H9 (cell line): Measurements from ENCODE around the gene RESP18. TPM values are rescaled to one million over a fixed set of nuclear protein-coding genes. Genes with fewer than 3 reads are reported as not detected.

ENCODE experiments used
- DNase-seq: peaks from one replicate; pipeline ENCODE4 v3.0.0-alpha.2; 2017
- H2AFZ ChIP-seq: one replicate; pipeline ENCODE4 v1.6.1; 2013; ENCODE audit warnings: mild to moderate bottlenecking, low read length, control low read depth, moderate library complexity
- H2AK5ac ChIP-seq: 2 replicates; pipeline ENCODE4 v1.6.1; 2013; ENCODE audit warnings: low read length, control low read depth, mixed read lengths; ENCODE audit not compliant: insufficient read length
- H2BK120ac ChIP-seq: one replicate; pipeline ENCODE4 v1.6.1; 2013; ENCODE audit warnings: low read depth, mild to moderate bottlenecking, low read length, control low read depth, inconsistent platforms; ENCODE audit not compliant: poor library complexity, severe bottlenecking
- H2BK12ac ChIP-seq: 2 replicates; pipeline ENCODE4 v1.6.1; 2013; ENCODE audit warnings: low read length, control low read depth, mixed read lengths, low read depth; ENCODE audit not compliant: insufficient read length
- H2BK15ac ChIP-seq: 2 replicates; pipeline ENCODE4 v1.6.1; 2013; ENCODE audit warnings: low read depth, low read length, control low read depth
- H2BK20ac ChIP-seq: one replicate; pipeline ENCODE4 v1.6.1; 2013; ENCODE audit warnings: low read depth, mild to moderate bottlenecking, low read length, control low read depth, inconsistent platforms; ENCODE audit not compliant: poor library complexity, severe bottlenecking
- H2BK5ac ChIP-seq: 2 replicates; pipeline ENCODE4 v1.6.1; 2013; ENCODE audit warnings: low read length, control low read depth, mixed read lengths; ENCODE audit not compliant: insufficient read length
- H3K14ac ChIP-seq: 2 replicates; pipeline ENCODE4 v1.6.1; 2013; ENCODE audit warnings: low read length, control low read depth; ENCODE audit not compliant: insufficient read depth
- H3K18ac ChIP-seq: 2 replicates; pipeline ENCODE4 v1.6.1; 2013; ENCODE audit warnings: low read depth, mild to moderate bottlenecking, mixed read lengths, low read length, control low read depth; ENCODE audit not compliant: insufficient read length
- H3K23ac ChIP-seq: 2 replicates; pipeline ENCODE4 v1.6.1; 2013; ENCODE audit warnings: low read length, control low read depth, mixed read lengths, low read depth; ENCODE audit not compliant: insufficient read length
- H3K23me2 ChIP-seq: 2 replicates; pipeline ENCODE4 v1.6.1; 2013; ENCODE audit warnings: low read depth, mild to moderate bottlenecking, mixed read lengths, low read length, control low read depth; ENCODE audit not compliant: insufficient read length, poor library complexity, severe bottlenecking
- H3K27ac ChIP-seq: 2 replicates; pipeline ENCODE4 v1.5.1; 2013; ENCODE audit warnings: low read length, control low read depth, mixed read lengths, low read depth; ENCODE audit not compliant: insufficient read length
- H3K27me3 ChIP-seq: 2 replicates; pipeline ENCODE4 v1.6.1; 2013; ENCODE audit warnings: low read length, control low read depth, inconsistent platforms; ENCODE audit not compliant: insufficient read depth
- H3K4ac ChIP-seq: 2 replicates; pipeline ENCODE4 v1.6.1; 2013; ENCODE audit warnings: low read depth, mild to moderate bottlenecking, control low read depth, inconsistent platforms, low read length, moderate library complexity
- H3K4me1 ChIP-seq: 2 replicates; pipeline ENCODE4 v1.6.1; 2013; ENCODE audit warnings: low read length, control low read depth, inconsistent platforms; ENCODE audit not compliant: insufficient read depth
- H3K4me2 ChIP-seq: 2 replicates; pipeline ENCODE4 v1.6.1; 2013; ENCODE audit warnings: low read length, control low read depth, mixed read lengths; ENCODE audit not compliant: insufficient read length, insufficient read depth
- H3K56ac ChIP-seq: 2 replicates; pipeline ENCODE4 v1.6.1; 2013; ENCODE audit warnings: low read depth, mild to moderate bottlenecking, mixed read lengths, low read length, control low read depth; ENCODE audit not compliant: insufficient read length
- H3K79me1 ChIP-seq: 2 replicates; pipeline ENCODE4 v1.6.1; 2013; ENCODE audit warnings: low read depth, mild to moderate bottlenecking, moderate library complexity, low read length, control low read depth, inconsistent platforms; ENCODE audit not compliant: insufficient read depth, poor library complexity, severe bottlenecking
- H3K79me2 ChIP-seq: 2 replicates; pipeline ENCODE4 v1.6.1; 2013; ENCODE audit warnings: low read length, control low read depth, inconsistent platforms; ENCODE audit not compliant: insufficient read depth
- H3K9ac ChIP-seq: 2 replicates; pipeline ENCODE4 v1.6.1; 2013; ENCODE audit warnings: low read length, control low read depth, mixed read lengths; ENCODE audit not compliant: insufficient read length; ENCODE audit errors: extremely low read depth
- H3K9me3 ChIP-seq: one replicate; pipeline ENCODE4 v1.6.1; 2013; ENCODE audit warnings: low read depth, low read length, inconsistent platforms; ENCODE audit not compliant: control insufficient read depth
- H3T11ph ChIP-seq: one replicate; pipeline ENCODE4 v1.6.1; 2013; ENCODE audit warnings: mild to moderate bottlenecking, low read length, control low read depth, inconsistent platforms
- H4K20me1 ChIP-seq: one replicate; pipeline ENCODE4 v1.6.1; 2013; ENCODE audit not compliant: control insufficient read depth, insufficient read length, insufficient read depth
- H4K5ac ChIP-seq: 2 replicates; pipeline ENCODE4 v1.6.1; 2013; ENCODE audit warnings: low read depth, mild to moderate bottlenecking, mixed read lengths, low read length, control low read depth; ENCODE audit not compliant: insufficient read length
- H4K8ac ChIP-seq: replicated peaks from 2 replicates; pipeline ENCODE4 v1.6.1; 2013; ENCODE audit warnings: low read length, control low read depth, mixed read lengths, low read depth; ENCODE audit not compliant: insufficient read length
- H4K91ac ChIP-seq: 2 replicates; pipeline ENCODE4 v1.6.1; 2013; ENCODE audit warnings: low read depth, mild to moderate bottlenecking, moderate library complexity, mixed read lengths, low read length, control low read depth; ENCODE audit not compliant: insufficient read length
- H3K27ac Mint-ChIP-seq, 3 experiments: 2 replicates in 2 of 3; 3 replicates in 1 of 3; pipeline ENCODE4 v1.8.0; 2020 to 2021; ENCODE audit warnings: mixed read lengths in 3 of 3, mild to moderate bottlenecking in 1 of 3, moderate library complexity in 1 of 3
- H3K27me3 Mint-ChIP-seq: 2 replicates; pipeline ENCODE4 v1.8.0; 2021; ENCODE audit warnings: low read depth, mild to moderate bottlenecking, moderate library complexity, mixed read lengths
- H3K36me3 Mint-ChIP-seq, 3 experiments: 2 replicates in 2 of 3; 3 replicates in 1 of 3; pipeline ENCODE4 v1.8.0; 2020 to 2021; ENCODE audit warnings: low read depth in 3 of 3, mixed read lengths in 3 of 3; ENCODE audit not compliant: insufficient read depth in 1 of 3
- H3K4me1 Mint-ChIP-seq, 2 experiments: 2 replicates each; pipeline ENCODE4 v1.8.0; 2020; ENCODE audit warnings: mixed read lengths in 2 of 2
- H3K4me3 Mint-ChIP-seq, 2 experiments: 2 replicates in 1 of 2; 3 replicates in 1 of 2; pipeline ENCODE4 v1.8.0; 2020 to 2021; ENCODE audit warnings: mild to moderate bottlenecking in 2 of 2, mixed read lengths in 2 of 2, moderate library complexity in 1 of 2
- H3K9me3 Mint-ChIP-seq, 2 experiments: 2 replicates in 1 of 2; 3 replicates in 1 of 2; pipeline ENCODE4 v1.8.0; 2020; ENCODE audit warnings: mild to moderate bottlenecking in 2 of 2, mixed read lengths in 2 of 2, moderate library complexity in 1 of 2
- CTCF ChIP-seq: fragments of 200-600 bp; sonication (generic); conservative IDR thresholded peaks from 3 replicates; pipeline ENCODE4 v1.8.0; 2021; ENCODE audit warnings: antibody characterized with exemption, mild to moderate bottlenecking
- WGBS: extraction: QIAGEN DNeasy Blood & Tissue Kit; methylation state at CpG from one replicate; pipeline ENCODE4 v1.1.7; 2013; ENCODE audit warnings: missing lambda C conversion rate, low lambda C conversion rate, mixed read lengths; ENCODE audit not compliant: insufficient read length; ENCODE audit errors: extremely low coverage; 5-methylcytosine and 5-hydroxymethylcytosine counted together
- total RNA-seq: library from RNA; stranded (reverse); gene quantifications from 2 replicates; pipeline ENCODE4 v1.2.1, GENCODE V29; 2021

RESP18 gene
- total RNA-seq, 1 experiment from 2014 or later, result not detected

- no peak overlapping the region for H3K27ac ChIP-seq
- H3K9me3 Mint-ChIP-seq, result no peaks in the 10 kb centered on the region
- H4K5ac ChIP-seq, result no peak overlapping the region
- H3K23me2 ChIP-seq, result no peaks in the 10 kb centered on the region
- no peak overlapping the region for H3K56ac ChIP-seq
- peaks cover 67% of the 10 kb centered on the region for H3K27me3 Mint-ChIP-seq
- H2BK5ac ChIP-seq, result no peak overlapping the region
- no peaks in the 10 kb centered on the region for H3K27me3 ChIP-seq
- no peak overlapping the region for H3K4me2 ChIP-seq
- no peak overlapping the region for H3T11ph ChIP-seq
- H4K8ac ChIP-seq, result no peak overlapping the region
- H4K91ac ChIP-seq, result no peak overlapping the region
- no peak overlapping the region for H3K9ac ChIP-seq
- peaks cover 10 to 18% of the 10 kb centered on the region in 2 experiments for H3K4me1 Mint-ChIP-seq
- no peaks in the 10 kb centered on the region for H3K79me2 ChIP-seq
- DNase-seq, result no peak
- H3K4me1 ChIP-seq, result no peaks in the 10 kb centered on the region
- no peak overlapping the region for H2AK5ac ChIP-seq
- H3K27ac Mint-ChIP-seq, result no peak overlapping the region
- H3K14ac ChIP-seq, result no peak overlapping the region
- no peak overlapping the region for H2AFZ ChIP-seq
- no peak overlapping the region for H3K23ac ChIP-seq
- no peak overlapping the region for H2BK15ac ChIP-seq
- no peaks in the 10 kb centered on the region for H3K36me3 Mint-ChIP-seq
- no CpG with 5 or more reads among the region's 11 CpGs for WGBS
- H2BK12ac ChIP-seq, result no peak overlapping the region
- H2BK120ac ChIP-seq, result no peak overlapping the region
- no peak overlapping the region for H2BK20ac ChIP-seq
- H3K79me1 ChIP-seq, result no peaks in the 10 kb centered on the region
- TF ChIP-seq CTCF, result no peak
- no peaks in the 10 kb centered on the region for H4K20me1 ChIP-seq
- H3K4me3 Mint-ChIP-seq, result no peak overlapping the region
- no peaks in the 10 kb centered on the region for H3K9me3 ChIP-seq
- H3K18ac ChIP-seq, result no peak overlapping the region
- H3K4ac ChIP-seq, result no peak overlapping the region
Observed at GRCh38 chr2:219302412-219302968, 30.1 kb downstream of the RESP18 start.
